Spleen (tissue), 11 donors: ENCODE measurements around the gene DOK7. TPM values are rescaled to one million over a fixed set of nuclear protein-coding genes. Genes with fewer than 3 reads are reported as not detected.
A peak's percentile ranks its signal among the peaks of the same experiment; 100 is the strongest.

Experiments used
- DNase-seq: peaks from one replicate; pipeline ENCODE4 v3.0.0-alpha.2; 2020
- H3K27ac ChIP-seq, 8 donors: fragments of 200-600 bp; sonication (generic) in 7 of 8; 1 replicate in 4 of 8; 2 replicates in 4 of 8; pipeline versions ENCODE4 v1.5.0 to v1.8.0; 2016 to 2021; ENCODE audit warnings: inconsistent platforms in 4 of 8, mild to moderate bottlenecking in 4 of 8, moderate library complexity in 1 of 8
- H3K27me3 ChIP-seq, 7 donors: fragments of 200-600 bp; sonication (generic) in 6 of 7; replicated peaks in 1 of 7; 1 replicate in 4 of 7; 2 replicates in 3 of 7; pipeline versions ENCODE4 v1.5.0 to v1.8.0; 2016 to 2021; ENCODE audit warnings: inconsistent platforms in 3 of 7, mild to moderate bottlenecking in 1 of 7
- H3K36me3 ChIP-seq, 6 donors: fragments of 200-600 bp; sonication (generic) in 5 of 6; 1 replicate in 4 of 6; 2 replicates in 2 of 6; pipeline versions ENCODE4 v1.5.0 to v1.8.0; 2016 to 2021; ENCODE audit warnings: inconsistent platforms in 2 of 6
- H3K4me1 ChIP-seq, 6 donors: fragments of 200-600 bp; sonication (generic) in 5 of 6; 1 replicate in 3 of 6; 2 replicates in 3 of 6; pipeline versions ENCODE4 v1.5.0 to v1.8.0; 2016 to 2021; ENCODE audit warnings: inconsistent platforms in 3 of 6
- H3K4me3 ChIP-seq, 8 donors: fragments of 200-600 bp; sonication (generic) in 7 of 8; 1 replicate in 4 of 8; 2 replicates in 4 of 8; pipeline versions ENCODE4 v1.5.0 to v1.8.0; 2016 to 2021; ENCODE audit warnings: inconsistent platforms in 4 of 8, mild to moderate bottlenecking in 4 of 8, moderate library complexity in 2 of 8
- H3K9me3 ChIP-seq, 8 donors: fragments of 200-600 bp; sonication (generic) in 7 of 8; 1 replicate in 4 of 8; 2 replicates in 4 of 8; pipeline versions ENCODE4 v1.5.0 to v1.8.0; 2016 to 2021; ENCODE audit warnings: inconsistent platforms in 4 of 8
- CTCF ChIP-seq, 11 experiments: fragments of 200-600 bp in 7 of 11; fragments of 450-650 bp in 4 of 11; sonication (generic) in 4 of 11; IDR thresholded peaks in 8 of 11; conservative IDR thresholded peaks in 3 of 11; 1 replicate in 7 of 11; 2 replicates in 4 of 11; pipeline versions ENCODE4 v1.4.0 to v1.8.0; 2016 to 2021; ENCODE audit warnings: antibody characterized with exemption in 11 of 11, inconsistent platforms in 4 of 11, mild to moderate bottlenecking in 1 of 11
- POLR2A ChIP-seq, 3 donors: fragments of 450-650 bp; IDR thresholded peaks; one replicate each; pipeline ENCODE4 v1.5.1; 2017; ENCODE audit warnings: antibody characterized with exemption in 3 of 3, mild to moderate bottlenecking in 1 of 3
- POLR2AphosphoS5 ChIP-seq, 3 donors: sonication (generic); formaldehyde crosslinking; IDR thresholded peaks; one replicate each; pipeline ENCODE4 v1.5.1; 2017; ENCODE audit warnings: antibody characterized with exemption in 3 of 3
- WGBS, 5 donors: extraction: QIAGEN DNeasy Blood & Tissue Kit in 3 of 5; methylation state at CpG; one replicate each; pipeline versions ENCODE4 v1.1.5 to v1.1.7; 2013 to 2018; 5-methylcytosine and 5-hydroxymethylcytosine counted together
- intact Hi-C: fragments of 100-400 bp; cut with DNase I; formaldehyde crosslinking; loops from one replicate; pipeline ENCODE4 v1.15.0; 2023; ENCODE audit warnings: low total_unique reads
- polyA plus RNA-seq, 3 donors: library from polyadenylated mRNA; stranded (reverse); fragments of 200-250 nt; gene quantifications; one replicate each; pipeline ENCODE4 v1.2.1, GENCODE V29; 2013
- total RNA-seq, 7 donors: library from RNA; depleted of rRNA in 3 of 7; stranded (reverse); fragments of >200 nt in 3 of 7; fragmentation: NEBNext Ultra II Directional in 4 of 7; extraction: Animal tissue kit (Norgen Biotek cat#: 25700) in 4 of 7; gene quantifications; one replicate each; pipeline versions ENCODE4 v1.1.0 to v1.2.1, GENCODE V29; 2016 to 2021
- donor health status: healthy with polysubstance abuse.
- donor health status: DM: no; HTN: no; CAD: no; lungs with moderate emphysema.
- donor health status: DM: no; HTN: no; CAD: no.
- donor health status: Bipolar disorder and iron deficiency.
- donor health status: healthy.
- donor health status: DM: no; HTN: no; CAD: no.
- donor health status: DM: yes; HTN: yes; CAD: no.

DOK7 gene
- total and polyA plus RNA-seq, 10 donors, result 0.69 to 13.5 (median 1.7) TPM

GRCh38 chr4:3497095-3497494 is 34.0 kb downstream of the DOK7 start:
- WGBS, 5 donors, result 77 to 89% (median 82%) methylated on average over 6 of the region's 6 CpGs
- Histone ChIP-seq H3K36me3 (peaks cover 0 to 45% (median 4%) of the 10 kb centered on the region in 6 donors), H3K27me3 (peaks cover 0 to 49% (median 20%) of the 10 kb centered on the region in 7 donors), H3K4me1 (peaks cover 0 to 13% (median under 1%) of the 10 kb centered on the region in 6 donors), H3K4me3 (no peak overlapping the region), H3K9me3 (no peaks in the 10 kb centered on the region), H3K27ac (no peak overlapping the region)
- DNase-seq, result no peak
- intact Hi-C loops, result no loop called here
- TF ChIP-seq POLR2AphosphoS5 (IDR thresholded peaks at IDR 0.05), result peak in 1 of 3 donors; percentile 51
- no peak for TF ChIP-seq POLR2A (IDR thresholded peaks at IDR 0.05)
- TF ChIP-seq CTCF (IDR thresholded peaks at IDR 0.05 in 8 of 11, conservative IDR thresholded peaks at IDR 0.05 in 3 of 11), result no peak

- H3K4me3 ChIP-seq, result no peak overlapping the region
- 74 to 93% (median 83%) methylated on average over 21 to 24 of the region's 24 CpGs for WGBS, 5 donors
- peaks cover 0 to 20% (median 4%) of the 10 kb centered on the region in 6 donors for H3K4me1 ChIP-seq
- H3K36me3 ChIP-seq, result peaks cover 0 to 50% (median 10%) of the 10 kb centered on the region in 6 donors
- peaks cover 0 to 42% (median 16%) of the 10 kb centered on the region in 7 donors for H3K27me3 ChIP-seq
- peak in 1 of 3 donors; percentile 4 for TF ChIP-seq POLR2AphosphoS5 (IDR thresholded peaks at IDR 0.05)
- TF ChIP-seq CTCF (IDR thresholded peaks at IDR 0.05 in 8 of 11, conservative IDR thresholded peaks at IDR 0.05 in 3 of 11), result no peak
- TF ChIP-seq POLR2A (IDR thresholded peaks at IDR 0.05), result no peak
- DNase-seq, result no peak
- H3K9me3 ChIP-seq, result no peaks in the 10 kb centered on the region
- intact Hi-C loops, result no loop called here
- H3K27ac ChIP-seq, result no peak overlapping the region
These were observed 34.6 kb downstream of the DOK7 start for GRCh38 chr4:3497523-3498389.

GRCh38 chr4:3498407-3498806 is 35.3 kb downstream of the DOK7 start:
- TF ChIP-seq CTCF (IDR thresholded peaks at IDR 0.05 in 8 of 11, conservative IDR thresholded peaks at IDR 0.05 in 3 of 11), result no peak
- TF ChIP-seq POLR2AphosphoS5 (IDR thresholded peaks at IDR 0.05), result peak in 1 of 3 donors; percentile 2
- no peak overlapping the region for H3K27ac ChIP-seq
- peaks cover 0 to 36% (median 10%) of the 10 kb centered on the region in 7 donors for H3K27me3 ChIP-seq
- H3K4me1 ChIP-seq, result peaks cover 0 to 25% (median 9%) of the 10 kb centered on the region in 6 donors
- no peak for DNase-seq
- H3K36me3 ChIP-seq, result peaks cover 0 to 50% (median 17%) of the 10 kb centered on the region in 6 donors
- no peak overlapping the region for H3K4me3 ChIP-seq
- no peaks in the 10 kb centered on the region for H3K9me3 ChIP-seq
- intact Hi-C loops, result no loop called here
- WGBS, 5 donors, result 83 to 90% (median 85%) methylated on average over 11 of the region's 11 CpGs

- Histone ChIP-seq H3K4me1 (peaks cover 0 to 25% (median 11%) of the 10 kb centered on the region in 6 donors), H3K9me3 (no peaks in the 10 kb centered on the region), H3K36me3 (peaks cover 0 to 55% (median 21%) of the 10 kb centered on the region in 6 donors), H3K4me3 (no peak overlapping the region), H3K27me3 (peaks cover 0 to 30% (median 6%) of the 10 kb centered on the region in 7 donors), H3K27ac (no peak overlapping the region)
- 75 to 90% (median 84%) methylated on average over 10 to 20 of the region's 20 CpGs for WGBS, 5 donors
- intact Hi-C loops, result no loop called here
- DNase-seq, result no peak
- TF ChIP-seq POLR2A (IDR thresholded peaks at IDR 0.05) (no peak), POLR2AphosphoS5 (IDR thresholded peaks at IDR 0.05) (peak in 2 of 3 donors; percentile 25 to 29), CTCF (IDR thresholded peaks at IDR 0.05 in 8 of 11, conservative IDR thresholded peaks at IDR 0.05 in 3 of 11) (no peak)
These were observed 35.9 kb downstream of the DOK7 start for GRCh38 chr4:3498901-3499510.
